GM21528 (cell line): ENCODE results near the gene FAM43A.

Experiments
- ATAC-seq: cut with Tn5 transposase; IDR thresholded peaks from one replicate; pipeline ENCODE4 v1.9.1; 2021; ENCODE audit warnings: mild to moderate bottlenecking, moderate library complexity; ENCODE audit not compliant: unreplicated experiment, low FRiP score

Gene FAM43A

DNA sequence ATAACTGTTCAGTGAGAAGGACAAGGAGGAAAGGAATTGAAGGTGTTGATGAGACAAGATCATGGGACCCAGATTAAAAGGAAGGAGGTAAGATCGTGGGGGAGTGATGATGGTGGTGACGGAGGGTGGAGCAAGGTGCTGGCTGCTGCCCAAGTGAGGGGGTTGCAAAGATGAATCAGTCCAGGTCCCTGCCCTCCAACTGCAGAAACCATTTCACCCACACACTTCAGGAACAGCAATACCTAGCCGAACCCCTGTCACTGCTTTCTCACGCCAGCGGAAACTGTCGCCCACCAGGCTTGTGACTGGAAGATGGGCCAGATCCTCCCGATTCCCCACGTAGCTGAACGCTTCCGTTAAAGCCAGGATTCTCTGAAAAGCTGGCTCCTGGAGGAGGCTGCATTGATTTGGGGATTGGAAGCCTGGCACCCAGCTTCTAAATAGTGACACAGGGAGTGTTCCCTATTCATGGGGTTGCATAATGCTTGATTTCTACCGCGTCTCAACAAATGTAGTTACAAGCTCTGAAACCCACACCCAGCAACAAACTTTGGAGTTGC is 10.5 kb upstream of the FAM43A start:
- no peak for ATAC-seq

DNA sequence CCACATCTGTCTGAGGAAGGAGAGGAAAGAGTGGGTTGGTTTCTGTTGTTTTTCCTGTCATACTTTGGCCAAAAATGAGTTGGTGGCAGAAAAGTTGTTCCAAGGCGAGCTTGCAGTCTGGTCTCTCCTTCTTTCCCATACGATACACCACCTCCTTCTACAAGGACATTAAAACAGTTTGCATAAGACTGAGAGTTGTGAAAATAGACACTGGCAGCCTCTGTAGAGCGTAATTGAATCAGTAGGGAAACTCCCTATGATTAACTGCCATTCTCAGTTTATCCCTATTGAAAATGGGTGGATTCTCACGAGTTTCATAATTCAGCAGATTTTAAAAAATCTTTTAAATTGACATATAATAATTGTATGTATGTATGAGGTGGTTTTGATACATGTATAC is 10.0 kb upstream of the FAM43A start:
- ATAC-seq: no peak

DNA sequence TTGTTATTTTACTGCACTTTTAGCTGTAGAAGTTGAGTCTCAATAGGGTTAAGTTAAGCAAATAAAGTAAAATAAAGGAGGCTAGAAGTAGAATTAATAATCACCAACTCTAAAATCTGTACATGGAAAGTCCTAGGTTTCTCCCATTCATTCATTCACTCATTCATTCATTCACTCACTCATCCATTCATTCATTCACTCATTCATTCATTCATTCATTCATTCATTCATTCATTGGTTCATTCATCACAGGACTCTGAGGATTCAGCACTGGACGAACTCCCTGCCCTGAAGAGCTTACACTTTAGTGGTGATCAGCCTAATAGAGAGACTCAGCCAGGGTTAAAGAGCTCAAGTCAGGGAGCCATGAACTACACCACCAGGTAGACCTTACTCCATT is 9.2 kb upstream of the FAM43A start:
- ATAC-seq: no peak

DNA sequence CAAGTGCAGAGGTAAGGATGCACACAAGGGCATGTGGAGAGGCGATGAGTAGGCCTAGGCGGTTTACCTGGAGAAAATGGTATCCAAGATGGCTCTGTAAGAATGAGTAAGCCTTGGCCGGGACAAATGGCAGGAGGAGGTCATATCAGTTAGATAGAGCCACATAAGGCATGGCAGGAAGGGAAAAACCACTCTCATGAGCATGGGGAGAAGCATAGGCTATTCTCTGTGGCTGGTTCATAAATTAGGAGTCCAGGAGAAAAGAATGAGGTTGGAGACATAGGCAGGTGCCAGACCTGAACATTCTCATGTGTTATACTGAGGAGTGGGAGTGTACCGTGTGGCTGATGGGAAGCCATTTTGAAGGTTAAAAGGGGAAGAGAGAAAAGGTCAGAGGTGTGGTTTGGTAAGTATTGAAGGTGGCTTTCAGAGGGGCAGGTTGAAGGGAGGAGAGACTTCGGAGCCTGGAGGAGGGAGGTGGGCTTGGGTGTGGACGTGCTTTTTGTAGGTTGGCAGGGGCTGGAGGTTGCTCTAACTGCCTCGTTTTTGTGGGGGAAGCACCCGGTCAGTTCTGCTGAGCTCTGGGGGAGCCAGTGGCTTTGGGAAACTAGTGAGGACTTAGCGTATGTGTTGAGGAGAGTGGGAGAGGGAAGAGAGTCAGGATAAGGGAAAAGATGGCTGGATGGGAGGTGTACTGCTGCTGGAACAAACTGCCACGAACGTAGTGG is 4.6 kb upstream of the FAM43A start:
- no peak for ATAC-seq

DNA sequence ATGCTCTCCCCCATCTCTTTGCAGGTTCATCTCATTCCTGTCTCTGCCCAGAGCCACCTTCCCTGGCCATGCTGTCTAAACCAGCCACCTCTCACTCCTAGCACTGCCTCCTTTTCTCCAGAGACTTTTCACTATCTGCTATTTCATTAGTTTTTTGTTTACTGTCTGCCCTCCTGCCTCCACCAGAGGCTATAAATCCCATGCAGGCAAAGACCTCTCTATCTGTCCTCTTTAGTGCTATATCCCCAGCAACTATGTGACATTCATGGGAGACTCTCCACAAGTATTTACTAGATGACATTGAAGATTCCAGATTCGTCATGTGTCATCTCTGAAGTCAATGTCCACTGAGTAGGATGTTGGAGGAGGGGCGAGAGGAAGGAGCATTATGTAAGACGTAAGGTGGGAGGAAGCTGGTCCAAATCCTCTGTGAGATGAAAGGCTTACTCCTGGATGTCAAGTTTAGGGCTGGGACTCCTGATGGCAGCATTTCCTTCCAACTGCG is 3.4 kb upstream of the FAM43A start:
- ATAC-seq: no peak

DNA sequence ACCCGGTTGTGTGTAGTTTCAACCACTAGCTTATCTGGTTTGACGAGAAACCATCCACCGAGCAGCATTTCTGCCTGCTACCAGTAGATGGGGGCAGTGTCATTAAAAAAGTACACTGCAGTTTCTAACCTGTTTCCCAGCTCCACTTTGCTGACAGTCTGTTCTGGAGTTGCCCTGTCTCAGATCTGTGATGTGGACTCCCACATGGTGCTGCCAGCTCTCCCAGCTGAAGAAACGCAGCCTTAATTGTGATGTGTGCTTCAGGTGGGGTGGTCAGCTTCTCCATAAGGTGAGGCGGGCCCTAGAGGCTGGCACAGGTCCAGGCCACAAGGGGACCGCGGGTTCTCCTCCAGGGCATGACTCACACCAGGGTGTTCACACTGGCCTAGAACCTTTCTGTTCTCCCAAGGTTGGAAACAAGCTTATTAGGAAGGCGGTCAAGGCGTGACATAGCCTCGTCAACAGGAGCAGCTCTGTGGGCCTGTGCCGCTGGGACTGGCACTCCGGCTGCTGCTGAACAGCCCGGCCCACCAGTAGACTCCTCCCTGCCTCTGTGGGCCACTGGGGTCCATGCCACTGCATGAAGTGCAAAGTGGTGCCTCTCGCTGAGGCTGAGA is 2.9 kb upstream of the FAM43A start:
- ATAC-seq: no peak

DNA sequence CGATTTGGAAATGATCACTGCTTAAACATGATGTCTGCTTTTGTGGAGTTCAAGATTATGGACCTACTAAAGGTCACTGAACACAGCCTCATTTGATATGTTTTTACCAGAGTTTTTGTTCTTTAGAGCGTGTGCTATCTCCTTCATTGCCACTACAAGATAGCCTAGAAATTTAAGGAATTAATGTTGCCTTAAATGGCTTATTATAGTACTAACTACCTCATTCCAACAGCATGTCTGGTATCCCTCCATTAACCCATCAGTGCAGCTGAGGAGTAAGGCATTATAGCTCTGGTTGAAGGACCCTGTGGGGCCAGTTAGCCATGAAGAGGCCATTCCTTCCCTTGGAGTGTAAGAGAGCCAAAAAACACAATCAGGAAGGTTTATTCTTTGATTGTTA is 2.3 kb upstream of the FAM43A start:
- ATAC-seq: no peak

DNA sequence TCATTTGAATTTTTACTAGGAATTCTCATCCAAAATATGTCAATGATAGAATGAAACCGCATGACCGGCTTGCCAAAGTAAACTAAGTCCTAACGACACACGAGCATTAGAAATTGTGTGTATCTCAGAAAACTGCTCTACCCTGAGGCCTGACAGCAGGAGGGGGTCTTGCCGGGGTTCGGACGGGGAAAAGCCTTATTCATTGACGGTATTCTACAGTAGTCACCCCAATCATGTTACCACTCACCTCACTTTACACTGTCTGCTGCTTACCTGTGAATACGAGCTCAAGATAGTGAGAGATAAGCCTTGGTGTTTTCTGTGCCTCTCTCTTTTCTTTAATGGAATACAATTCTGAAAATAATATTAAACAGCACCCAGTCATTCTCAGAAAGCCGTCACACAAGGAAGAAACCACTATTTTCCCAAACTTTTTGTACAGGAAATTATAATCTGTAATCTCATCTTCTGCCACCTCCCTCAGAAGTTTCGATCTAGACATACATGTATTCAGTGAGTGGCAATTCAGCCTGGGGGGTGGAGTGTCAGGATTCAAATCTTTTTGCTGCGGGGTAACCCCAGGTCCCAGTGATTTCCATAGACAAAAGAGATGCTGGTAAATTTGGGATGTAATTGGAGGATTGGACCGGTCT is 492 bp upstream of the FAM43A start:
- no peak for ATAC-seq

- ATAC-seq: no peak
These were observed 732 bp downstream of the FAM43A start for GRCh38 chr3:194686414-194686815.

DNA sequence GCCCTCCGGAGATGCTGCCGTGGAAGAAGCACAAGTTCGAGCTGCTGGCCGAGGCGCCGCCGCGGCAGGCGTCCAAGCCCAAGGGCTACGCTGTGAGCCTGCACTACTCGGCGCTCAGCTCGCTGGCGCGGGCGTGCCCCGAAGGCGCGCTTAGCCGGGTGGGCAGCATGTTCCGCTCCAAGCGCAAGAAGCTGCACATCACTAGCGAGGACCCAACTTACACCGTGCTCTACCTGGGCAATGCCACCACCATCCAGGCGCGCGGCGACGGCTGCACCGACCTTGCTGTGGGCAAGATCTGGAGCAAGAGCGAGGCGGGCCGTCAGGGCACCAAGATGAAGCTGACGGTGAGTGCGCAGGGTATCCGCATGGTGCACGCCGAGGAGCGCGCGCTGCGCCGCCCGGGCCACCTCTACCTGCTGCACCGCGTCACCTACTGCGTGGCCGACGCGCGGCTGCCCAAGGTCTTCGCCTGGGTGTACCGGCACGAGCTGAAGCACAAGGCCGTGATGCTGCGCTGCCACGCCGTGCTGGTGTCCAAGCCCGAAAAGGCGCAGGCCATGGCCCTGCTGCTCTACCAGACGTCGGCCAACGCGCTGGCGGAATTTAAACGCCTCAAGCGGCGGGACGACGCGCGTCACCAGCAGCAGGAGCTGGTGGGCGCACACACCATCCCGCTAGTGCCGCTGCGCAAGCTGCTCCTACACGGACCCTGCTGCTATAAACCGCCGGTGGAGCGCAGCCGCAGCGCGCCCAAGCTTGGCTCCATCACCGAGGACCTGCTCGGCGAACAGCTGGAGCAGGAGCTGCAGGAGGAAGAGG is 1.3 kb downstream of the FAM43A start:
- ATAC-seq: no peak

GRCh38 chr3:194687638-194688199 is 2.0 kb downstream of the FAM43A start:
- peak; percentile 31 for ATAC-seq

DNA sequence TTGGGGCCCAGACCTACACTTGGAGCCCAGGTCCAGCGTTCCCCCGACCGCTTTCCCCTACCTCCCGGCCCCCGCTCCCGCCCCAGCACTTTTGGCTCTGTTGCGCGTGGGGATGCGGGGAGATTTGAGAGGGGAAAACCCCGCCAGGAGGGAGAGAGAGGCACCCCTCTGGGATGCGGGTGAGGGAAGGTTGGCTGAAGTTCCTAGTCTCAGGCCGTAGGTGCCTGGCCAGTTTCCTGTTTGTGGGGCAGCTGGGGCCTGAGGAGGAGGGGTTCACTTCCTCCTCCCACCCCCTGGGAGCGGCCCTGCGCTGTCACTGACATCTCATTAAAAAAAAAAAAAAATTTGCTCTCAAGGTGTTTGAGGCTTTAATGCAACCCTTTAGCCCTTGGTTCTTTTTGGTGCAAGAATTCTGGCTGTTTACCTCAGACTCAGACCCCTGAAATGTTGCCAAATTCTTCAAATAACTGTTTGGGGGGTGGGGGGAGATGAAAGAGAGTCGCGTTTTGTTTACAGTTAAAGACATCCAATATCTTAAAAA is 2.6 kb downstream of the FAM43A start:
- ATAC-seq: peak; percentile 26

- no peak for ATAC-seq
These were observed 3.3 kb downstream of the FAM43A start for GRCh38 chr3:194688946-194689345.

- no peak for ATAC-seq
These were observed 3.8 kb downstream of the FAM43A start for GRCh38 chr3:194689493-194689944.

GRCh38 chr3:194690501-194691372 is 5.1 kb downstream of the FAM43A start:
- ATAC-seq: no peak

- ATAC-seq: peak; percentile 71
These were observed 6.0 kb downstream of the FAM43A start for GRCh38 chr3:194691481-194692283.

DNA sequence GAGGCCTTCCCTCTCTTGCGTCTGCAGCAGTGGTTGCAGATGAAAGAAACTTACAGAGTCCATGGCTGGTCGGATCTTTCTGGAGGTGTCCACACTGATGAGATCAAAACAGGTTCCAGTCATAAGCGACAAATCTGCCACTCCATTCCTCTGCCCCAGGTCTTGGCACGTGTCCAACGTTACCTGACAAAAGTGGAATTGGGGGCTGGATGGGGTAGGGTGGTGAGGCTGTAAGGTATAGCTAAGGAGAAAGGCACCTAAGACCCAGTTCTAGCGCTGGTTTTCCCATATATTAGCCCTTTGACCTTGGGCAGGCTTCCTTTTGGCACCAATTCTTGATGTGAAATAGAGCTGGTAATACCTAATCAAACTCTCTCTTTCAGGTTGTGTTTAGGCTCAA is 11.0 kb downstream of the FAM43A start:
- ATAC-seq: no peak

DNA sequence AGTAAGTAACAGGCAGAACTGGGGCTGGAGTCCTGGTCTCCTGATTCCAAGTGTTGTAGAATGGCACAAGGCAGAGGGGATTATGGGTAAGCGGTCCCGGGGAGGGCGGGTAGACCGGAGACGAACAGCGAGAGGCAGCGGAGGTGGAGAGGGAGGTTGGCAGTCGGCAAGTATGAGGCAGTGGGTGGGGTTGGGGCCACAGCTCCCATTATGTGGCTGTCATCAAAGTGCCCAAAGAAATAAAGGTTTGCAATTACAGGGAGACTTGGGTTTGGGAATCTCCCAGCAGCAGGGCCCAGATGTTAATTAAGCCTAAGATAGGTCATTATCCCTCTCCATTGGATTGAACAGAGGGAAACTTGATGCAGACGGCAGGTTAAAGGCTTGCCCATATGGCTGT is 16.9 kb downstream of the FAM43A start:
- no peak for ATAC-seq
